GM21528 (cell line): Measurements from ENCODE around the gene GNB4.

Experiments
- ATAC-seq: cut with Tn5 transposase; IDR thresholded peaks from one replicate; pipeline ENCODE4 v1.9.1; 2021; ENCODE audit warnings: mild to moderate bottlenecking, moderate library complexity; ENCODE audit not compliant: unreplicated experiment, low FRiP score

Gene GNB4

DNA sequence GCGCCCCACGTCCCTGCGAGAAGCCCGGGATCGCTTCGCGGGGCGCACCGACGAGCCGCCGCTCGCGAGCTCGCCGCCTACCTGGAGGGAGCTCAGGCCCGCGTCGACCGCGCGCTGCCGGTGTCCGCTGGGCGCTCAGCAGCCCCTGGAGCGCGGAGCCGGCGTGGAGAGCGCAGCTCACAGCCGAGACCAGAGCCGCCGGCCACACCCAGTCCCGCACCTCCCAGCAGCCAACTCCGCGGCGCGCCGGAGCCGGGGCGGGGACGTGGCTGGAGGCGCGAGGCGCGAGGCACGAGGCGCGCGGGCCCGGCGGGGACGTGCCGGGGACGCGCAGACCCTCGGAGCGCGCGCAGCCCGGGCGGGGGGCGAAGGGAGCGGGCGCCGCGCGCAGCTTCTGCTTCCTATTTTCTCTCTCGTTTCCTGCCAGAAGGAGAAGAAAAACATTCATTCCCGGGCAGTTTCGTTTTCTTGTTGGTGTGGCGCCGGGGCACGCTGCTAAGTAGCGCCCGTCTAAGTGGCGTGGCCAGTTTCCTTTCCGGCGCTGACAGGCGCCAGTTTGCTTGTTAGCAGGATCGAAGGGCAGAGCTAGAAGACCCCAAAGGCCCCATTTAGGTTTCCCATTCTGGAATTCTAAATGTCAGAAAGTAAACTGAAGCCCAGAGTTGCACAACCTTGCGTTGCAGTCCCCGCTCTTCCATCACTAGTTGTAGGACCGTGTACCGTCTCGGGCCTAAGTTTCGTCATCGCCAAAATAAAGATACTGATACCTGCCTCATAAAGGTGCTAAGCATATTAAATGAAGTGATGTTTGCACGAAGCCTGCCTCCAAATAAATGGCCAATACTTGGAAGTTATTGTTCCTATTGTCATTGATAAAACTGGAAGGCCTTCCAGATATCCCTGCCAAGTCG, at the start of gene GNB4:
GNB4 (minus strand) TSS at position 206 of the 911 bp plus-strand sequence. CDS start 25,270 bp downstream, outside the sequence.
- peak; percentile 84 for ATAC-seq

DNA sequence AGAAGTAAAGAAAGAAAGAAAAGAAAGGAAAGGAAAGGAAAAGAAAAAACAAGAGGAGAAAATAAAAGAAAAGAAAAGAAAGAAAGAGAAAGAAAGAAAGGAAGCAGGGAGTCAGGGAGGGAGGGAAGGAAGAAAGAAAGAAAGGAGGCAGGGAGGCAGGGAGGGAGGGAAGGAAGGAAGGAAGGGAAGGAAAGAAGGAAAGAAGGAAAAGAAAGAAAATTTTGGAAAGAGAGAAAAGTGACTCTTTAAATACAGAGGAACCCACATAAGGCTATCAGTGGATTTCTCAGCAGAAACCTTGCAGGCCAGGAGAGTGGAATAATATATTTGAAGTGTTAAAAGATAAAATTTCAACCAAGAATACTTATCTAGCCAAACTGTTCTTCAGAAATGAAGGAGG, 44.2 kb upstream of the GNB4 start:
- no peak for ATAC-seq

DNA sequence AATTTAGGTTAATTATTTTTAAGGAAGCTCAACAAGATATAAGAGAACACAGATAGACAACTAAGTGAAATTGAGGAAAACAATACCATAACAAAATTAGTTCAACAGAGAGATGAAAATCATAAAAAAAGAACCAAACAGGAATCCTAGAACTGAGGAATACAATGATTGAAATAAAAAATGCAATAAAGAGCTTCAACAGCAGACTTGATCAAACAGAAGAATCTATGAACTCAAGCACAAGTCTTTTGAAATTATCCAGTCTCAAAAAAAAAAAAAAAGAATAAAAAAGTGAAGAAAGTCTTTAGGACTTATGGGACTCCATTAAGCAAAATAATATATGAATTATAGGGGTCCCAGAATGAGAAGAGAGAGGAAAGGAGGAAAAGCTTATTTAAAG, 42.0 kb upstream of the GNB4 start:
- ATAC-seq, result no peak

- no peak for ATAC-seq
Observed at GRCh38 chr3:179488213-179488612, 36.9 kb upstream of the GNB4 start.

DNA sequence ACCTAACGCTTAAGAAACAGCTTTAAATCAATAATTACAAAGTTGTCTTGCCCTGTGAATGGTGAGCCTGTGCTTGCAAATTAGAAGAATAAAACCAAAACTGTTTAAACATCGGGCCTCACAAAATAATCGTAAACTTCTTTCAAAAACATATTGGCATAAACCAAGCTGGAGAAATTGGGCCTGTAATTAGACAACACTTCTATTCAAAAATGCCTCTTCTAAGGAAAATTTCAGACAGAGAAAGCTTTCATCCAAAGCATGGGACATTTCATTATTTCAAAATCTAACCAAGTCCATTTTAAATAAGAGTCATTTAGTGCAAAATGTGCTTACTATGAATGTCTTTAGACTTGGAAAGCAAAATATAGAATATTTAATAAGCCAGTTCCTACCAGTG, 35.5 kb upstream of the GNB4 start:
- ATAC-seq, result no peak

- ATAC-seq, result no peak
Observed at GRCh38 chr3:179482857-179483256, 31.6 kb upstream of the GNB4 start.

- ATAC-seq, result no peak
Observed at GRCh38 chr3:179476215-179476614, 24.9 kb upstream of the GNB4 start.

- ATAC-seq, result no peak
Observed at GRCh38 chr3:179474480-179474879, 23.2 kb upstream of the GNB4 start.

GRCh38 chr3:179473565-179473964, 22.3 kb upstream of the GNB4 start:
- ATAC-seq, result no peak

GRCh38 chr3:179464323-179465092, 13.2 kb upstream of the GNB4 start:
- ATAC-seq, result peak; percentile 75

GRCh38 chr3:179463319-179463718, 12.0 kb upstream of the GNB4 start:
- ATAC-seq, result no peak

DNA sequence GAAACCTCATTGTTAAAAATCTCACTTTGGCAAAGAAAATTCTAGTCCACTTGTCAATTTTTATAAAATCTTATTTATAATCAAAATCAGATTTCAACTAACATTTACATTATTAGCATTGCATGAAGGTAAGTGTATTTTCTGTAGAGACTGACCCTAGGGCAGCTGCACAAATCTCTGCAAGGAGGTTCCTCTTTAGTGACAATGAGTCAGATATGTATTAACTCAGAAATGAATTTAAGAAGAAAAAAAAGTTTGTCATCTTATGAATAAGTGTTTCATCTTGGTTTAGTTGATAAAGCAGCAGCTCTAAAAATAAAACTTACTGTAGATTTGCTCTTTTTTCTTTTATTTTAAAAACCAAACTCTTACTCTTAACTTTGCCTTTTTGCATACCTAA, 9.0 kb upstream of the GNB4 start:
- ATAC-seq, result no peak

GRCh38 chr3:179455954-179456353, 4.7 kb upstream of the GNB4 start:
- no peak for ATAC-seq

GRCh38 chr3:179454887-179455286, 3.6 kb upstream of the GNB4 start:
- ATAC-seq, result no peak

DNA sequence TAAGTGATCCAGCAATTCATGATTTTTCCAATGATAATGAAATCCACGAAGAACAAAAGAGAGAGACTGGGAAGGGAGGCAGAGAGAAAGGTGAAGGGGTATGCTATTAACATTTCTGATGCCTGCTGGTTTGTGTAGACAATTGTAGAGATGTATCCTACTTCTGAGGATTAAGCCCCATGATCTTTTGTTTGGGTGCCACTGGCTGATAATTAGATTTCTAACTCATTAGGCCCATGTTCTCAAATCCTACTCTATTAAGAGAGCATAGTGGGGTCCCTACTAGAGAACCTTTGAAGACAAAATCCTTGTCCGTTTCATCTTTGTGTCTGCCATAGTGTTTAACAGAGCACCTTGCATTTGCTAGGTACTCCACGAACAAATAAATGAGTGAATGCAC, 2.7 kb upstream of the GNB4 start:
- ATAC-seq, result no peak

DNA sequence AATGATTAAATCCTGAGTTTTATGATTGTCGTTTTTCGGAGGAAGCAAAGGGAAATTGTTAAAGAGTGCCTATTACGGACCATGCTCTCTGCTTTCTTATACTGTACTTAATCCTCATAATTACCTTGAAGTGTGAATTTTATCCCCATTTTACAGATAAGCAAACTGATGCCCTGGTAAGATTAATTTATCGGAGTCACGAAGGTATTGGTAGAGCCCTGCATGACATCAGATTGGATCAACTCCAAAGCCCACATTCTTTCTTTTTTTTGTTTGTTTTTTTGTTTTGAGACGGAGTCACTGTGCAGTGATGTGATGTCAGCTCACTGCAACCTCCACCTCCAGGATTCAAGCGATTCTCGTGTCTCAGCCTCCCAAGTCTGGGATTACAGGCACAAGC, 1.6 kb upstream of the GNB4 start:
- ATAC-seq, result no peak

DNA sequence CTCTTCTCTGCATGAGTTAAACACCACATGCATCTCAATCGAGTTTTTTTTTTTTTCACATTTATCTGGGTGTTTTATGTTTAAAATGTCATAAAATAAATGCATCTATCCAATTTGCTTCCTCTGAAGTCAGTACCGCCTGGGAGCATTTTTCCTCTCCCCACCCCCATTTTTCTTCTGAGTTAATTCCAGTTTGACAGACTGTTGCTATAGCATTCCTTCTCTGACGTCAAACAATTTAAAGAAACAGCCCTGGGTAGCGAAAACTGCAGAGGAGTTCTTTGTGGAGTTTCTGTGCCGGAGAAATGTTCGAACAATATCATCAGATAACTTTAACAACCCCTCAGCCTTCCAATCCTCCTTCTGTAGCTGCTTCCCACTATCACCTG, 900 bp upstream of the GNB4 start:
- ATAC-seq, result no peak

DNA sequence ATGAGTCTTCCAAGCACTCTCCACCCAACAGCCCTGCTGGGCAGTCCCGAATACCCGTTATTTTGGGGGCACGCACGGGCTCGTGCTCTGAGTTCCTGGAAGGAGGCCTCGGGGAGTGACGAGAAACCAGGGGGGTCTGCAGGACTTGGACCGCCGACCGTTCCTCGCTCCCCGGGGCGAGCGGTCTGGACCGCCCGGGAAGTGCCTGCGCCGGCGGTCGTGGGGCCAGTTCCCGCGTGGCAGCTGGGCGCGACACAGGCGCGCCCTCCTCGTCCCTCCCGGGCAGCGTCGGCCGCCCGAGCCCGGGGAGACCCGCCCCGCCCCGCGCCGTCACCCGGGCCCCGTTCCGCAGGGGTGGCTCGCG, 387 bp downstream of the GNB4 start:
- peak; percentile 55 for ATAC-seq

DNA sequence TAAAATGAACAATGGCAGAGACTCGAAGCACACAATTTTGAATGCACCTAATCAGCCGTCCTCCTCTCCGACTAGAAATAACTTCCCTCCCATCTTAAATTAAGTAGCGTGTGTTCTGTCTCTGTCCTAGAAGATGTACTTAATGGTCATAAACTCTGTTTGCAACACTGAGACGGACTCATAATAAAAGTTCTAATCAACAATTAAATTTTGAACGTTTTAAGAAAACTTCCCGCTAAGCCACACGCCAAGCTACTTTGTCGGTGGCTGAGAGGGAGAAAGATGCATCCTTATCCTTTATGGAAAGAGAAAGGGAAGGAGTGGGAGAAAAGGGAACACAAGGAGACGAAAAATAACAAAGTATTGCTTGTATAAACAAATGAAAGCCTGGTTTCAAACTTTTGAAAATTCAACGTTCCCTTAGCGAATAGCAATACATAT, 989 bp downstream of the GNB4 start:
- ATAC-seq, result no peak

DNA sequence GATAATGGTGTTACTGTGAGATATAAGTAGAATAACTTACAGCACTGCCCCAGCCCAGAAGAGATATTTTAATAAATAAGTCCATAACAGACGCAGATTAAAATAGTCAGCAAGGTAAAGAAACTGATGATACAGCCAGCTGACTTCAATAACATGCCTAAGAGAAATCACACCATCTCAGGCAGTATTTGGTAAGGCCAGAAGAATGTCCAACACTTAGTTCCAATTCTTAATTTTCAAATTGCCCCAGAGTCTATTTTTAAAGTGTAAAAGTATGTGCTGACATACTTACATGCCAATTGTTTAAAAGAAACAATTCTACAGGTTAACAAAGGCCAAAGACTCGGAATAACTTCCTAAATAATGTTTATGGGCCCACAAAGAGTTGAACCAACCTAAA, 1.6 kb downstream of the GNB4 start:
- no peak for ATAC-seq

DNA sequence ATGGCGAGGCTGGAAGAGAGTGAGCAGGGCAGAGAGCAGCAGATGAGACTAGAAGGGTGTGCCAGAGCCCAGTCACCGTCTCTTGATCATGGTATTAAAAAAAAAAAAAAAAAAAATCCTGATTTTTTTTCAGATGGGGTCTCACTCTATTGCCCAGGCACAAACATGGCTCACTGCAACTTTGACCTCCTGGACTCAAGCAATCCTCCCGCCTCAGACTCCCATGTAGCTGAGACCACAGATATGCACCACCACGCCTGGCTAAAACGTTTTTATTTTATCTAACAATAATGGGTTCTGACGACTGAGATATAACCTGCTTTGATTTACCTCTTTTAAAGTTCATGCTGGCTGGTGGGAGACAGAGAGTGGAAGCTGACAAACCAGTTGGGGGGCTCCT, 4.0 kb downstream of the GNB4 start:
- ATAC-seq, result no peak

- no peak for ATAC-seq
Observed at GRCh38 chr3:179446501-179446900, 4.8 kb downstream of the GNB4 start.
